Activated naive CD4-positive, alpha-beta T cell treated with anti-CD3 and anti-CD28 coated beads for 36 hours (primary cell): ENCODE measurements around the gene PCDHB8. TPM values are rescaled to one million over a fixed set of nuclear protein-coding genes. Genes with fewer than 3 reads are reported as not detected.
"Not testable (repeated sequence)": the region's sequence is repeated elsewhere in the genome, so short reads cannot be mapped to it uniquely, and the experiment has no call there.

Experiments
- CTCF ChIA-PET: fragments of 350-600 bp; sonication (Branson Sonifier 250); formaldehyde crosslinking; loops from one replicate; lab custom pipeline; 2021; ENCODE audit warnings: antibody characterized with exemption; lab: Charles Lee
- DNase-seq: peaks from one replicate; pipeline ENCODE4 v3.0.0-alpha.2; 2020
- H3K27ac Mint-ChIP-seq: one replicate; pipeline ENCODE4 v1.8.0; 2021; ENCODE audit warnings: mild to moderate bottlenecking, mixed read lengths
- H3K27me3 Mint-ChIP-seq: one replicate; pipeline ENCODE4 v1.8.0; 2021; ENCODE audit warnings: low read depth, mixed read lengths
- H3K36me3 Mint-ChIP-seq: one replicate; pipeline ENCODE4 v1.8.0; 2021; ENCODE audit warnings: low read depth, mixed read lengths
- H3K4me1 Mint-ChIP-seq: one replicate; pipeline ENCODE4 v1.8.0; 2021; ENCODE audit warnings: low read depth, mixed read lengths
- H3K4me3 Mint-ChIP-seq: one replicate; pipeline ENCODE4 v1.8.0; 2021; ENCODE audit warnings: mild to moderate bottlenecking, moderate library complexity, mixed read lengths
- H3K9me3 Mint-ChIP-seq: one replicate; pipeline ENCODE4 v1.8.0; 2021; ENCODE audit warnings: mixed read lengths
- intact Hi-C: fragments of 100-400 bp; cut with micrococcal nuclease; formaldehyde crosslinking; loops from one replicate; pipeline ENCODE4 v1.15.1; 2023
- total RNA-seq, 2 experiments: library from RNA; stranded (reverse); gene quantifications; one replicate each; pipeline ENCODE4 v1.2.3, GENCODE V29; 2021

The PCDHB8 gene
- total RNA-seq, 2 experiments from 2014 or later = not detected

DNA sequence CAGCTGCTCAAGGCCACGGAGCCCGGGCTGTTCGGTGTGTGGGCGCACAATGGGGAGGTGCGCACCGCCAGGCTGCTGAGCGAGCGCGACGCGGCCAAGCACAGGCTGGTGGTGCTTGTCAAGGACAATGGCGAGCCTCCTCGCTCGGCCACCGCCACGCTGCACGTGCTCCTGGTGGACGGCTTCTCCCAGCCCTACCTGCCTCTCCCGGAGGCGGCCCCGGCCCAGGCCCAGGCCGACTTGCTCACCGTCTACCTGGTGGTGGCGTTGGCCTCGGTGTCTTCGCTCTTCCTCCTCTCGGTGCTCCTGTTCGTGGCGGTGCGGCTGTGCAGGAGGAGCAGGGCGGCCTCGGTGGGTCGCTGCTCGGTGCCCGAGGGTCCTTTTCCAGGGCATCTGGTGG, 11.5 kb downstream of the PCDHB8 start:
- intact Hi-C loops = loop anchor here (10.0 kb wide), 1 partner anchor 366 kb away; no protein-coding TSS in a partner anchor
- H3K4me3 Mint-ChIP-seq, CTCF ChIA-PET, DNase-seq, H3K27ac Mint-ChIP-seq, H3K4me1 Mint-ChIP-seq: not testable (repeated sequence)
- H3K27me3 Mint-ChIP-seq = peaks cover 34% of the 10 kb centered on the region
- H3K9me3 Mint-ChIP-seq = peaks cover 16% of the 10 kb centered on the region
- H3K36me3 Mint-ChIP-seq = peaks cover 14% of the 10 kb centered on the region

DNA sequence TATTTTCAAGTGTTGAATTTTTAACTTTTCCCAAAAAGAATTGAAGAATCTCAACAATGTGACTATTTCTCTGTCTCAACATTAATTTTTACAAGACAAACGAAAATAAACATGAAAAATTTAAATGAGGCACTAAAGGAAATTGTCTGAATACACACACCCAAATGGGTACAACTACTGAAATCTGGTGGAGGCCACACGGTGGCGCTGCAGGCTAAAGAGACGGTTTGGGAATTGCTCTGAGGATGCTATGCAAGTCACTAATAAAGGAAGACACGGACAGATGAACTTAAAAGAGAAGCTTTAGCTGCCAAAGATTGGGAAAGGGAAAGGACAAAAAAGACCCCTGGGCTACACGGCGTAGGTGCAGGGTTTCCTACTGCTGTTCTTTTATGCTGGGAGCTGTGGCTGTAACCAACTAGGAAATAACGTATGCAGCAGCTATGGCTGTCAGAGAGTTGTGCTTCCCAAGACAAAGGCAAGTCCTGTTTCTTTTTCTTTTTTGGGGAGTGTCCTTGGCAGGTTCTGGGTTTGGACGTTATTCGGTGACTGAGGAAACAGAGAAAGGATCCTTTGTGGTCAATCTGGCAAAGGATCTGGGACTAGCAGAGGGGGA, 14.6 kb downstream of the PCDHB8 start, which contains the start of gene PCDHB10:
Gene PCDHB10 (plus strand): TSS at position 244 of the 616 bp plus-strand sequence. CDS start 200 bp downstream, at position 444.
- H3K4me3 Mint-ChIP-seq = no peak within 1 kb of the TSS
- H3K36me3 Mint-ChIP-seq = peaks cover 17% of the 10 kb centered on the region
- no peak within 1 kb of the TSS for H3K27ac Mint-ChIP-seq
- no peaks in the 10 kb centered on the region for H3K4me1 Mint-ChIP-seq
- CTCF ChIA-PET = interaction anchor here (0.7 to 1.2 kb wide), 2 partner anchors 32 to 372 kb away, joined by 3 to 4 read pairs; partner anchors contain the start of gene PCDHB14
- intact Hi-C loops = no loop called here
- H3K9me3 Mint-ChIP-seq = peaks cover 23% of the 10 kb centered on the region
- peaks cover 27% of the 10 kb centered on the region for H3K27me3 Mint-ChIP-seq
- peak; percentile 63 for DNase-seq

DNA sequence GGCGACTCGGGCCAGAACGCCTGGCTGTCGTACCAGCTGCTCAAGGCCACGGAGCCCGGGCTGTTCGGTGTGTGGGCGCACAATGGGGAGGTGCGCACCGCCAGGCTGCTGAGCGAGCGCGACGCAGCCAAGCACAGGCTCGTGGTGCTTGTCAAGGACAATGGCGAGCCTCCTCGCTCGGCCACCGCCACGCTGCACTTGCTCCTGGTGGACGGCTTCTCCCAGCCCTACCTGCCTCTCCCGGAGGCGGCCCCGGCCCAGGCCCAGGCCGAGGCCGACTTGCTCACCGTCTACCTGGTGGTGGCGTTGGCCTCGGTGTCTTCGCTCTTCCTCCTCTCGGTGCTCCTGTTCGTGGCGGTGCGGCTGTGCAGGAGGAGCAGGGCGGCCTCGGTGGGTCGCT, 16.7 kb downstream of the PCDHB8 start:
- DNase-seq, H3K4me3 Mint-ChIP-seq, H3K4me1 Mint-ChIP-seq, CTCF ChIA-PET, intact Hi-C loops, H3K27ac Mint-ChIP-seq: not testable (repeated sequence)
- Mint-ChIP-seq H3K36me3 (peaks cover 12% of the 10 kb centered on the region), H3K27me3 (peaks cover 28% of the 10 kb centered on the region), H3K9me3 (peaks cover 27% of the 10 kb centered on the region)

DNA sequence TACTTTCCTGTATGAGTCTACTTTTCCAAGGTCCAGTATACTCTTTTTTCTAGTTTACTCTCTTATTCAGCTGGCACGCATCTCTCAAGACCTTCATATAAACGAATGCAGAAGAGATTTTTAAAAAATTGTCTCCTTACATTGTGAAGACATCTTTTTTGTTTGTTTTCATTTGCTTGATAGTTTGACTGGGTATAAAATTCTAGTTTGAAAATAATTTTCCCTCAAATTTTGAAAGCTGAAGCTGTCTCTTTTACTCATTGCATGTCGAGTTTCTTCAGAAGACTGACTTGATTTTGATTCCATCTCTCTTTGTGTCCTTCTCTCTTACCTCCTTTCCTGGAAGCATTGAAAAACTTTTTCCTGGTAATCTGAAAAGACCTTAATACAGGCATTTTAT, 18.8 kb downstream of the PCDHB8 start:
- Mint-ChIP-seq H3K27ac (no peak overlapping the region), H3K27me3 (peaks cover 41% of the 10 kb centered on the region), H3K4me1 (peaks cover 1% of the 10 kb centered on the region), H3K9me3 (peaks cover 30% of the 10 kb centered on the region), H3K4me3 (no peak overlapping the region), H3K36me3 (peaks cover 14% of the 10 kb centered on the region)
- DNase-seq = no peak
- intact Hi-C loops = no loop called here
- CTCF ChIA-PET = interaction anchor here (0.6 to 2.8 kb wide), 3 partner anchors 10 to 316 kb away, joined by 3 to 12 read pairs (median 3); partner anchors contain the start of genes PCDHB9 and PCDHGA9

DNA sequence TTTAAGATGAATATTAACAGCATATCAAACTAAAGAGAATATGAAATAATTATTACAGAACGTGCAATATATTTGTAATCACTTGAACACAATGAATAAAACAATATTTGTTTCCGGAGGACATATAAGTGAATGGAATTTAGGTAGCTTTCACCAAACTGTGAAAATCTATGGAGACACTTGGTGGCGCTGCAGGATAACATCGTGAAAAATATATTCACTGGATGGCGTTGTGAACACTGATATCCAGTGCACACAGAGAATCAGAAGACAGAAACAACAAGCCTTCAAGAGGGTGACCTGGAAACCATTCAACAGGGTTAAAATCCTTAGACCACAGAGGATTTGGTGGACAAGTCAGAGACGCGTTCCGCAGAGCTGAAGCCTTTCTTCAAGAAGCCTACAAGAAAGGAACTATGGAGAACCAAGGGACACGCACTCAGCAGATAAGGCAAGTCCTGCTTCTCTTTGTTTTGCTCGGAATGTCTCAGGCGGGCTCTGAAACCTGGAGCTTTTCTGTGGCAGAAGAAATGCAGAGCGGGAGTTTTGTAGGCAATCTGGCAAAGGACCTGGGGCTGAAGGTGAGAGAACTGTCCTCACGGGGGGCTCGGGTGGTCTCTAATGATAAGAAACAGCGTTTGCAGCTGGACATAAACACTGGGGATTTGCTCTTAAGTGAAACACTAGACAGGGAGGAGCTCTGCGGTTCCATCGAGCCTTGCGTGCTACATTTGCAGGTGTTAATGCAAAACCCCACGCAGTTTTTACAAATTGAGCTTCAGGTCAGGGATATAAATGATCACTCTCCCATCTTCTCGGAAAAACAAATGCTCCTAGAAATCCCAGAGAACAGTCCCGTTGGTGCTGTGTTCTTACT, 22.0 kb downstream of the PCDHB8 start, which contains the start of gene PCDHB11:
Gene PCDHB11 (plus strand): TSS at position 269 of the 877 bp plus-strand sequence. CDS start 148 bp downstream, at position 417.
- CTCF ChIA-PET = interaction anchor here (0.6 to 1.1 kb wide), 2 partner anchors 14 to 148 kb away, joined by 3 to 4 read pairs; partner anchors contain the start of gene PCDHB13
- H3K9me3 Mint-ChIP-seq = peaks cover 28% of the 10 kb centered on the region
- H3K4me3 Mint-ChIP-seq = no peak within 1 kb of the TSS
- H3K27me3 Mint-ChIP-seq = peaks cover 32% of the 10 kb centered on the region
- H3K36me3 Mint-ChIP-seq = peaks cover 6% of the 10 kb centered on the region
- intact Hi-C loops = no loop called here
- no peak within 1 kb of the TSS for H3K27ac Mint-ChIP-seq
- DNase-seq = peak; percentile 11
- H3K4me1 Mint-ChIP-seq = peaks cover 1% of the 10 kb centered on the region

DNA sequence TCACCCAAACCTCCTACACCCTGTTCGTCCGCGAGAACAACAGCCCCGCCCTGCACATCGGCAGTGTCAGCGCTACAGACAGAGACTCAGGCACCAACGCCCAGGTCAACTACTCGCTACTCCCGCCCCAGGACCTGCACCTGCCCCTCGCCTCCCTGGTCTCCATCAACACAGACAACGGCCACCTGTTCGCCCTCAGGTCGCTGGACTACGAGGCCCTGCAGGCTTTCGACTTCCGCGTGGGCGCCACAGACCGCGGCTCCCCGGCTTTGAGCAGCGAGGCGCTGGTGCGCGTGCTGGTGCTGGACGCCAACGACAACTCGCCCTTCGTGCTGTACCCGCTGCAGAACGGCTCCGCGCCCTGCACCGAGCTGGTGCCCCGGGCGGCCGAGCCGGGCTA, 23.5 kb downstream of the PCDHB8 start:
- H3K4me1 Mint-ChIP-seq, CTCF ChIA-PET, DNase-seq, intact Hi-C loops, H3K36me3 Mint-ChIP-seq, H3K4me3 Mint-ChIP-seq, H3K27ac Mint-ChIP-seq: not testable (repeated sequence)
- peaks cover 32% of the 10 kb centered on the region for H3K27me3 Mint-ChIP-seq
- peaks cover 26% of the 10 kb centered on the region for H3K9me3 Mint-ChIP-seq

DNA sequence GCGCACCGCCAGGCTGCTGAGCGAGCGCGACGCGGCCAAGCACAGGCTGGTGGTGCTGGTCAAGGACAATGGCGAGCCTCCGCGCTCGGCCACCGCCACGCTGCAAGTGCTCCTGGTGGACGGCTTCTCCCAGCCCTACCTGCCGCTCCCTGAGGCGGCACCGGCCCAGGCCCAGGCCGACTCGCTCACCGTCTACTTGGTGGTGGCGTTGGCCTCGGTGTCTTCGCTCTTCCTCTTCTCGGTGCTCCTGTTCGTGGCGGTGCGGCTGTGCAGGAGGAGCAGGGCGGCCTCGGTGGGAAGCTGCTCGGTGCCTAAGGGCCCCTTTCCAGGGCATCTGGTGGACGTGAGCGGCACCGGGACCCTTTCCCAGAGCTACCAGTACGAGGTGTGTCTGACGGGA, 24.1 kb downstream of the PCDHB8 start:
- H3K36me3 Mint-ChIP-seq, DNase-seq, H3K4me3 Mint-ChIP-seq, H3K4me1 Mint-ChIP-seq, H3K27ac Mint-ChIP-seq, intact Hi-C loops: not testable (repeated sequence)
- Mint-ChIP-seq H3K27me3 (peaks cover 35% of the 10 kb centered on the region), H3K9me3 (peaks cover 21% of the 10 kb centered on the region)
- CTCF ChIA-PET = interaction anchor here (1.0 kb wide), 1 partner anchor 16 kb away, joined by 4 read pairs; no protein-coding TSS in a partner anchor

DNA sequence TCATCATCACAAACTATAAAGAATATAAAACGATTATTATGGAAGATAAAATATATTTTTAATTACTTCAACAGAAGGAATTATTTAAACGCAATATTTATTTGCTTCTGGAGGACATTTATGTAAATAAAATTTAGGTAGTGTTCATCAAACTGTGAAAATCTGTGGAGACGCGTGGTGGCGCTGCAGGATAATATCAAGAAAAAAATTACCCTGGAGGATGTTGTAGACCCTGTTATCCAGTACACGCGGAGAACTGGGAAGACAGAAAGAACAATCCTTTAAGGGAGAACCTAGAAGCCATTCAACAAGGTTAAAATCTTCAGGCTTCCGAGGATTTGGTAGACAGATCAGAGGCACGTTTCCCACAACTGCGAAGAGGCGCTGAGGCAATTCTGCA, 30.9 kb downstream of the PCDHB8 start, which contains the start of gene PCDHB12:
Gene PCDHB12 (plus strand): TSS at position 242 of the 400 bp plus-strand sequence. CDS start 189 bp downstream, outside the sequence.
- CTCF ChIA-PET = interaction anchor here (0.8 kb wide), 1 partner anchor 20 kb away, joined by 3 read pairs; no protein-coding TSS in a partner anchor
- Mint-ChIP-seq H3K36me3 (peaks cover 7% of the 10 kb centered on the region), H3K27ac (no peak within 1 kb of the TSS), H3K4me1 (no peaks in the 10 kb centered on the region), H3K9me3 (peaks cover 2% of the 10 kb centered on the region), H3K4me3 (no peak within 1 kb of the TSS), H3K27me3 (peaks cover 47% of the 10 kb centered on the region)
- peak; percentile 13 for DNase-seq
- intact Hi-C loops = no loop called here

DNA sequence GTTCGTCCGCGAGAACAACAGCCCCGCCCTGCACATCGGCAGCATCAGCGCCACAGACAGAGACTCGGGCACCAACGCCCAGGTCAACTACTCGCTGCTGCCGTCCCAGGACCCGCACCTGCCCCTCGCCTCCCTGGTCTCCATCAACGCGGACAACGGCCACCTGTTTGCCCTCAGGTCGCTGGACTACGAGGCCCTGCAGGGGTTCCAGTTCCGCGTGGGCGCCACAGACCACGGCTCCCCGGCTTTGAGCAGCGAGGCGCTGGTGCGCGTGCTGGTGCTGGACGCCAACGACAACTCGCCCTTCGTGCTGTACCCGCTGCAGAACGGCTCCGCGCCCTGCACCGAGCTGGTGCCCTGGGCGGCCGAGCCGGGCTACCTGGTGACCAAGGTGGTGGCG, 32.7 kb downstream of the PCDHB8 start:
- H3K27me3 Mint-ChIP-seq = peaks cover 62% of the 10 kb centered on the region
- H3K9me3 Mint-ChIP-seq = peaks cover 11% of the 10 kb centered on the region
- H3K4me3 Mint-ChIP-seq = not testable (repeated sequence)

DNA sequence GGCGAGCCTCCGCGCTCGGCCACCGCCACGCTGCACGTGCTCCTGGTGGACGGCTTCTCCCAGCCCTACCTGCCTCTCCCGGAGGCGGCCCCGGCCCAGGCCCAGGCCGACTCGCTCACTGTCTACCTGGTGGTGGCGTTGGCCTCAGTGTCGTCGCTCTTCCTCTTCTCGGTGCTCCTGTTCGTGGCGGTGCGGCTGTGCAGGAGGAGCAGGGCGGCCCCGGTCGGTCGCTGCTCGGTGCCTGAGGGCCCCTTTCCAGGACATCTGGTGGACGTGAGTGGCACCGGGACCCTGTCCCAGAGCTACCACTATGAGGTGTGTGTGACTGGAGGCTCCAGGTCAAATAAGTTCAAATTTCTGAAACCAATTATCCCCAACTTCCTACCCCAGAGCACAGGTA, 33.3 kb downstream of the PCDHB8 start:
- intact Hi-C loops = loop anchor here (10.0 kb wide), 1 partner anchor 164 kb away; the partner anchor contains the start of genes PCDHGA6 and PCDHGB3
- H3K9me3 Mint-ChIP-seq = peaks cover 13% of the 10 kb centered on the region
- peaks cover 64% of the 10 kb centered on the region for H3K27me3 Mint-ChIP-seq
- DNase-seq, H3K4me1 Mint-ChIP-seq, H3K27ac Mint-ChIP-seq, H3K4me3 Mint-ChIP-seq, CTCF ChIA-PET: not testable (repeated sequence)
- peaks cover 15% of the 10 kb centered on the region for H3K36me3 Mint-ChIP-seq

More for the DNA sequence above, 32.7 kb downstream of the PCDHB8 start:
- H3K4me1 Mint-ChIP-seq, DNase-seq, H3K27ac Mint-ChIP-seq, CTCF ChIA-PET: not testable (repeated sequence)
- intact Hi-C loops = loop anchor here (10.0 kb wide), 1 partner anchor 165 kb away; the partner anchor contains the start of genes PCDHGA6 and PCDHGB3
- H3K36me3 Mint-ChIP-seq = peaks cover 13% of the 10 kb centered on the region

DNA sequence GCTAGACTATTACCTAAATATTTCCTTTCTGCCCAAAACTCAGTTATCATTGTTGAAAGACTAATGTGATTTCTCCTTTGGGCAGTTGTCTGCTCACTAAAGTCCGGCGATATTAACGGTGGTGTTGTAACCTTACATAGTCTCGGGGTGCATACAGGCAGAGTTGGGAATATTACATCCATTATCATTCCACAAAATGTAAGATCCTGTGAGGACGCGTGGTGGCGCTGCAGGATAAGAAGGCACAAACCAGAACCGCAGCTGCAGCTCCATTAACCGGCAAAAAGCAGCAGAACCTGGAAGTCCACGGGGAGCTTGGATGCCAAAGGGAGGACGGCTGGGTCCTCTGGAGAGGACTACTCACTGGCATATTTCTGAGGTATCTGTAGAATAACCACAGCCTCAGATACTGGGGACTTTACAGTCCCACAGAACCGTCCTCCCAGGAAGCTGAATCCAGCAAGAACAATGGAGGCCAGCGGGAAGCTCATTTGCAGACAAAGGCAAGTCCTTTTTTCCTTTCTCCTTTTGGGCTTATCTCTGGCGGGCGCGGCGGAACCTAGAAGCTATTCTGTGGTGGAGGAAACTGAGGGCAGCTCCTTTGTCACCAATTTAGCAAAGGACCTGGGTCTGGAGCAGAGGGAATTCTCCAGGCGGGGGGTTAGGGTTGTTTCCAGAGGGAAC, 36.2 kb downstream of the PCDHB8 start, which contains the start of gene PCDHB13:
Gene PCDHB13 (plus strand): TSS at position 264 of the 684 bp plus-strand sequence. CDS start 205 bp downstream, at position 469.
- DNase-seq = peak; percentile 61
- peaks cover 25% of the 10 kb centered on the region for H3K9me3 Mint-ChIP-seq

More for the DNA sequence above, 36.2 kb downstream of the PCDHB8 start, which contains the start of gene PCDHB13:
- not testable (repeated sequence) for H3K4me1 Mint-ChIP-seq, H3K4me3 Mint-ChIP-seq, H3K27ac Mint-ChIP-seq
- CTCF ChIA-PET = interaction anchor here (0.6 to 1.6 kb wide), 2 partner anchors 14 to 78 kb away, joined by 4 read pairs; partner anchors contain the start of gene PCDHB11
- Mint-ChIP-seq H3K36me3 (peaks cover 20% of the 10 kb centered on the region), H3K27me3 (peaks cover 58% of the 10 kb centered on the region)
- intact Hi-C loops = loop anchor here (10.0 kb wide), 1 partner anchor 161 kb away; the partner anchor contains the start of genes PCDHGA6 and PCDHGB3
